NCI-H2081 treated with DMSO at 0.1 percent for 48 hours (cell line): ENCODE results near the gene DLGAP1.

ENCODE experiments used
- DNase-seq: peaks from one replicate; lab custom pipeline; 2025; lab: John Stamatoyannopoulos, UW

The DLGAP1 gene

DNA sequence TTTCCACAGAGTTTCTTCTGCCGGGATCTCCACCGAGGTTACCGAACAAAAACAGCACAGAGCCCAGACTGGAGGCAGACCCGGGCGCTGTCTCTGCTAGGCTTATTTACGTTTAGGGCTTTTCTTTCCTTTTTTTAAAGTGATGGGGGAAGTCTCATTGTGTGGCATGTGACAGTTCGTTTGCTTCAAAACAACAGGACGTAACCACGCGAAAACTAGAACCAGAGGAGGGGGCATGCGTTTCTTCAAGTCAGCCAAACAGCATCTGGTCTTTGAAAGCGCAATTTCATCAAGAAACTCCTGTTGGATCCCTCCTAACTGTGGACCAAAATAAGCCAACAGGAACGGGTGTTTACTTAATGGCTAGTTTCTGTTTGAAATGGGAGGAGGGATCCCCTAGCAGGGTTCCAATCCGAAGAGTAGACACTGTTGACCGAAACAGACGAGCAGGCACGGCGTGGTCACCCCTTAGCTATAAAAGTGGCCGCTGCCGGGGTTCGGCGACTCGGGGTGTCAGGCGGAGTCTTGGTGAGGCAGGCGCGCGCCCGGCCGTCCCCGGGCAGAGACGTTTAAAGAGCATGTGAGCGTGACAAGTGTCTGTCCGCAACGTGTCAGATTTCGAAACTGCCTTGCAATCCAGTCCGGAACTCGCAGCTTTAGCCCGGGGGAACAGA lies 1006.1 kb downstream of the DLGAP1 start:
- DNase-seq = no peak

DNA sequence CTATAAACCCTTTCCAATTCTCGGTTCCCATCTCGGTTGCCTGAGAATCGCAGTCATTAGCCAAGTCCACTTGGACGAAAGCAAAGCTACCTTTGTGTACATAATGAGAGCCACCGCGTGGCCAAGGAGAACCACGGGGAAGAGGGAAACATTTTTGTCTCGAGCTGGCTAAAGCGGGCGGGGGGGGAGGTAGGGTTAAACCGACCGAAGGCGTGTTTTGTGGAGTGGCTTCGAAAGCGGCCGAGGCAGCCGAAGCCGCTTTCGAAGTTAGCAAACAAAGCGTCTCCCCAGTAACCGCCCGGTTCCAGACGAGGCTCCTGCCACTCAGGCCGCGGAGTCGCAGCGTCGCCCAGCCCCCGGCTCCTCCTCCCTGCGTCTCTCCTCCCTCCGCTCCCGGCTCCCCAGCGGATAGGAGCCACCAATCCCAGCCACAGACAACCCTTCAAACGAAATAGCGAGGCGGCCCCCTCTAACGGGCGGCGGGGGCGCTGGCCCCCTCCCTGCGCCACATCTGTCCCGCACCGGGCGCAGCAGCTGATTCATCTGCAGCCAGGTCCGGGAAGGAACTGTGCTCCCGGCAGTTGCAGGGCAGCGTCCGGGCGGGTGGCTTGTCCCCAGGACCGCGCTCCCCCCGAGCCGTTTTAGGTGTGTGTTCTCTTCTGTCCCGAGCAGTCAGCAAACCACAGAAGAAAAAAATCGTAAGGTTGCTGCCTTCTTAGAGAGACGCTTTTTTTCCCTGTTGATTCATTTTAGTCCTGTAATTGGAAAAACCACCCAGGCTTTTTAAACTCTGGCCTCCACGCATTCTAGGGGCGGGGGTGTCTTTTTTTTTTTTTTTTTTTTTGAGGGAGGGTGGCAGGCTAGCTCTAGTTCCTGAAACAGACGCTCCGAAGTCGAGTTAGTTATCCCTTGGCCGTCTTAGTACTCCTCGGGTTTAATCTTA lies 1006.9 kb downstream of the DLGAP1 start:
- peak; percentile 75 for DNase-seq

DNA sequence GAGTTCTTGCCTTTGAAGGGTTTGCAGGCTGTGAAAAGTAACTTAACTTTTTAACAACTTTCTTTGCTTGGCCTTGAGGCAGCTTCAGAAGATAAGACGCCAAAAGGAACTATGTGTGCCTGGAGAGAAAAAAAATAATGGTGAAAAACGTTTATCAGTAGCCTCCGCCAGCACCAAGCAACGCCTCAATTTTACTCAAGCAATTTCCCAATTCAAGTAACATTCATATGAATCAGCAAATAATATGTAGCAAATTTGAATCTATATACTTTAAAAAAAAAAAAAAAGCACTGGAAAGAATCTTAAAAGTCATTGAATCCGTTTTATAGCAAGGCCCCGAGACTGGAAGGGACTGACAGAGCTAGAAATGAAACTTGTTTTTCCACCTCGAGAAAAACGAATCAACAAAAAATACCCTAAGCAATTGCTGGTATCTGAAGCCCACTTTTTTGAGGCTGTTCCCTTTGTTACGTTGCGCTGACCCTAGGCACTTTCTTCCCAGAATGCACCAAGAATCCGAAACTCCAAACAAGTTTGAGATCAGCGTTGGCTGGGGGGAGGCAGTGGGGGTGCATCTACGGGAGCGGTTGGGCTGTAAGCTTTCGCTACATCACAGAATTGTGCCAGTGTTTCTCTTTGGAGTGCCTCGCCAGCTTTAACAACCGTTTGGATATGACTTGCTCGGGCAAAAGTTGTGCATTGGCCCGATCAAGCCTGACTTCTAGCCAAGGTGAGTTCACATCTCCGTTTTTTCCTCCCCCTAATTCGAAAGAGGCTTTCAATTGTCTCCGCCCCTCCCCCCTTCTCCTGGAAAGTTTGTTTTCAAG lies 1007.8 kb downstream of the DLGAP1 start:
- no peak for DNase-seq
